NT2/D1 (cell line): ENCODE measurements around the gene ZNF566.

Experiments used
- DNase-seq: peaks from one replicate; pipeline ENCODE4 v3.0.0-alpha.2; 2011; ENCODE audit warnings: low read depth, low spot score
- H3K27me3 ChIP-seq: 2 replicates; pipeline ENCODE4 v1.6.0; 2011; ENCODE audit warnings: mild to moderate bottlenecking; ENCODE audit not compliant: insufficient read length, insufficient read depth
- H3K36me3 ChIP-seq: 2 replicates; pipeline ENCODE4 v1.6.1; 2011; ENCODE audit warnings: mild to moderate bottlenecking, low read length, mixed read lengths; ENCODE audit not compliant: insufficient read depth, insufficient read length
- H3K4me1 ChIP-seq: 2 replicates; pipeline ENCODE4 v1.5.1; 2011; ENCODE audit not compliant: insufficient read depth, insufficient read length
- H3K4me3 ChIP-seq: 2 replicates; pipeline ENCODE4 v1.5.1; 2011; ENCODE audit warnings: low read depth; ENCODE audit not compliant: insufficient read length
- H3K9ac ChIP-seq: 2 replicates; pipeline ENCODE4 v1.6.0; 2011; ENCODE audit warnings: low read depth; ENCODE audit not compliant: insufficient read length
- H3K9me3 ChIP-seq: 2 replicates; pipeline ENCODE4 v1.5.1; 2011; ENCODE audit warnings: mild to moderate bottlenecking, low read length; ENCODE audit not compliant: insufficient read depth
- SUZ12 ChIP-seq: IDR thresholded peaks from 2 replicates; pipeline ENCODE4 v1.6.1; 2011; ENCODE audit not compliant: insufficient read length, insufficient read depth; ENCODE audit errors: extremely low read depth
- YY1 ChIP-seq: IDR thresholded peaks from 2 replicates; pipeline ENCODE4 v1.6.1; 2011; ENCODE audit not compliant: insufficient read length, insufficient read depth
- ZNF274 ChIP-seq: IDR thresholded peaks from 2 replicates; pipeline ENCODE4 v1.6.1; 2011; ENCODE audit warnings: mild to moderate bottlenecking, low read depth, low read length

Gene ZNF566

GRCh38 chr19:36417752-36418286 is 71.5 kb downstream of the ZNF566 start:
- DNase-seq, result no peak
- peak overlapping the region; percentile 90 for H3K4me3 ChIP-seq
- no peaks in the 10 kb centered on the region for H3K9me3 ChIP-seq
- no peaks in the 10 kb centered on the region for H3K4me1 ChIP-seq
- H3K36me3 ChIP-seq, result peaks cover 4% of the 10 kb centered on the region
- no peak for TF ChIP-seq ZNF274
- no peak for TF ChIP-seq YY1
- no peak for TF ChIP-seq SUZ12
- peaks cover 22% of the 10 kb centered on the region for H3K27me3 ChIP-seq
- peak overlapping the region; percentile 93 for H3K9ac ChIP-seq

- H3K4me1 ChIP-seq, result no peaks in the 10 kb centered on the region
- TF ChIP-seq SUZ12 (no peak), ZNF274 (no peak), YY1 (no peak)
- H3K9me3 ChIP-seq, result no peaks in the 10 kb centered on the region
- no peak overlapping the region for H3K9ac ChIP-seq
- H3K4me3 ChIP-seq, result no peak overlapping the region
- no peaks in the 10 kb centered on the region for H3K27me3 ChIP-seq
- no peak for DNase-seq
- peaks cover 55% of the 10 kb centered on the region for H3K36me3 ChIP-seq
These were observed 79.5 kb downstream of the ZNF566 start for GRCh38 chr19:36409841-36410240.

- Histone ChIP-seq H3K9ac (no peak overlapping the region), H3K4me3 (no peak overlapping the region), H3K27me3 (no peaks in the 10 kb centered on the region), H3K4me1 (no peaks in the 10 kb centered on the region), H3K9me3 (no peaks in the 10 kb centered on the region), H3K36me3 (peaks cover 64% of the 10 kb centered on the region)
- DNase-seq, result no peak
- TF ChIP-seq ZNF274, result no peak
- no peak for TF ChIP-seq YY1
- no peak for TF ChIP-seq SUZ12
These were observed 81.3 kb downstream of the ZNF566 start for GRCh38 chr19:36408101-36408500.

- H3K36me3 ChIP-seq, result peaks cover 78% of the 10 kb centered on the region
- TF ChIP-seq ZNF274 (no peak), YY1 (no peak), SUZ12 (no peak)
- no peak for DNase-seq
- no peak overlapping the region for H3K9ac ChIP-seq
- H3K27me3 ChIP-seq, result no peaks in the 10 kb centered on the region
- H3K4me1 ChIP-seq, result no peaks in the 10 kb centered on the region
- no peaks in the 10 kb centered on the region for H3K9me3 ChIP-seq
- no peak overlapping the region for H3K4me3 ChIP-seq
These were observed 84.9 kb downstream of the ZNF566 start for GRCh38 chr19:36404498-36404897.

GRCh38 chr19:36401475-36401874 is 87.9 kb downstream of the ZNF566 start:
- no peak overlapping the region for H3K9ac ChIP-seq
- TF ChIP-seq SUZ12 (no peak), ZNF274 (no peak), YY1 (no peak)
- no peaks in the 10 kb centered on the region for H3K27me3 ChIP-seq
- H3K4me1 ChIP-seq, result no peaks in the 10 kb centered on the region
- H3K9me3 ChIP-seq, result peaks cover 17% of the 10 kb centered on the region; the same call in 1 of the 2 replicates
- no peak overlapping the region for H3K4me3 ChIP-seq
- H3K36me3 ChIP-seq, result peaks cover 68% of the 10 kb centered on the region
- no peak for DNase-seq

GRCh38 chr19:36398571-36398970 is 90.8 kb downstream of the ZNF566 start:
- H3K4me3 ChIP-seq, result no peak overlapping the region
- H3K9ac ChIP-seq, result no peak overlapping the region
- peaks cover 62% of the 10 kb centered on the region for H3K36me3 ChIP-seq
- DNase-seq, result no peak
- TF ChIP-seq YY1, result no peak
- no peak for TF ChIP-seq ZNF274
- no peak for TF ChIP-seq SUZ12
- H3K9me3 ChIP-seq, result peaks cover 38% of the 10 kb centered on the region
- no peaks in the 10 kb centered on the region for H3K4me1 ChIP-seq
- H3K27me3 ChIP-seq, result no peaks in the 10 kb centered on the region
